HG03460 (cell line): ENCODE data around the gene EHMT1.

Experiments used
- ATAC-seq: cut with Tn5 transposase; IDR thresholded peaks from one replicate; pipeline ENCODE4 v1.9.1; 2021; ENCODE audit not compliant: unreplicated experiment

EHMT1 gene

DNA sequence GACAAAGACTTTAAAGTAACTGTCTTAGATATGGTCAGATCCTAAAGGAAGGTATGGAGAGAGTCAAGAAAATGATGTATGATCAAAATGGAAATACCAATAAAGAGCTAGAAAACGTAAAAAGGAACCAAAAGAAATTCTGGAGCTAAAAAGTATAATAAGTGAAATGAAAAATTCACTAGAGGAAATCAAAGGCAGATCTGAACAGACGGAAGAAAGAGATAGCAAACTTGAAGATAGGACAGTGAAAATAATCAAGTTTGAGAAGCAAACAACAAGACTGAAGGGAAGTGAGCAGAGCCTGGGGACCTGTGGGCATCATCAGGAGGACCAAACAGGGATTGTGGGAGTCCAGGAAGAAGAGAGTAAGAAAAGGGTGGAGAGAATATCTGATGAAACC lies 115.4 kb downstream of the EHMT1 start:
- ATAC-seq = no peak

DNA sequence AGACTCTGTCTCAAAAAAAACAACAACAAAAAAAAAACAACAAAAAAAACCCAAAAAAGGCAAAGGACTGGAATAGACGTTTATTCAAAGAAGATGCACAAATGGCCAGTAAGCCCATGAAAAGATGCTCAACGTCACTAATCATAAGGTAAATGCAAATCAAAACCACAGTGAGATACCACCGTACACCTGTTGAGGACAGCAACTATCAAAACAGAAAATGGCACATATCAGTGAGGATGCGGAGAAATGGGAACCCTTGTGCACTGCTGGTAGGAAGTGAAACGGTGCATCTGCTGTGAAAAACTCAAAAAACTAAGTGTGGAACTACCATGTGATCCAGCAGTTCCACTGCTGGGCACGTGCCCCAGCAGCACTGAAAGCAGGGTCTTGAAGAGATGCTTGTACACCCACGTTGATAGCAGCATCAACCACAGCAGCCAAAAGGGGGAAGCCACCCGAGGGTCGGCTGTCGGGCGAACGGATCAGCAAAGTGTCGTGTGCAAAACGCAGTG lies 119.4 kb downstream of the EHMT1 start:
- ATAC-seq = peak; percentile 85

DNA sequence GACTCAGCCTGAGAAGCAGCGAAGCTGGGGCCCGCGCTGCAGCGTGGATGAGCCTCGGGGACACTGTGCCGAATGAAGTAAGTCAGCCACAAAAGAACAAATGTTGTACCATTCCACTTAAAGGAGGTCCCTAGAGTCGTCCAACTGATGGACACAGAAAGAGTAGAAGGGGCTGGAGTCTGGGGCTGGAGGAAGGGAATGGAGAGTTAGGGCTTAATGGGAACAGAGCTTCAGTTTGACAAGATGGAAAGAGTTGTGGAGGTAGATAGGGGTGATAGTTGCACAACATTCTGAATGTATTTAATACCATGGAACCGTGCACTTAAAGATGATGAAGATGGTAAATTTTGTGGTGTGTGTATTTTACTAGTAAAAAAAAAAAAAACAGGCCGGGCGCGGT lies 119.9 kb downstream of the EHMT1 start:
- no peak for ATAC-seq

DNA sequence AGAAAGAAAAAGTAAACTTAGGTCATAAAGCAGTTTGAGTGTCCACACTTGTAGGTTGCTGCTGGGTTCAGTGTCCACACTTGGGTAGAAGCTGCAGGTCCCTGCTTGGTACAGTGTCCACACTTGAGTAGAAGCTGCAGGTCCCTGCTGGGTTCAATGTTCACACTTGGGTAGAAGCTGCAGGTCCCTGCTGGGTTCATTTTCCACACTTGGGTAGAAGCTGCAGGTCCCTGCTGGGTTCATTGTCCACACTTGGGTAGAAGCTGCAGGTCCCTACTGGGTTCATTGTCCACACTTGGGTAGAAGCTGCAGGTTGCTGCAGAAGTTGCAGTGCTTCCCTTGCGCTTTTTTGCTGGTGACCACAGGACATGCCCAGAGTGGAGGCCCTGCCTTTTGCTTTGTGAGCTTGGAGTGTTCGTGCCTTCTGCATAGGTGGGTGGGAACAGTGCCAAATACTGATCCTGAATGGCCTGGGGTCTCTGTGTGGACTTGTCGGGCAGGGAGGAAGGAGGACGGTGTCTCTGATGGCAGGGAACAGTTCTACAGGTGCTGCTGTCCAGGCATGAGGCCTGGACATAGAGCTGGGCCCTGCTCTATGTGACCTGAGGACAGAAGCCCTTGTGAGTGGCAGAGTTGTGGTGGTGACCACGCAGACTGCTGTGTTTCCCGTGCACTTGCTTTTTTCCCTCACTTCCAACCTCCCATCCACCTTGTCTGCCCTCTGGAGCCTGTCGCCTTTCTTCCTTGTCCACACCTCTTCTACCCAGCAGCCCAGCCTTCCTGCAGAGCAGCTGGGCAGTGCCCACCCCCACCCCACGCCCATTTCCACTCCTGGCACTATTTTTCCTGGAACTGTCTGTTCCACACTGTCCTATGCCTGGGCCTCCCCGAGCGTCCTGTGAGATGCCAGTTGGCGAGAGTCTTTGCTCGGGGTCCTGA lies 120.8 kb downstream of the EHMT1 start:
- ATAC-seq = no peak

DNA sequence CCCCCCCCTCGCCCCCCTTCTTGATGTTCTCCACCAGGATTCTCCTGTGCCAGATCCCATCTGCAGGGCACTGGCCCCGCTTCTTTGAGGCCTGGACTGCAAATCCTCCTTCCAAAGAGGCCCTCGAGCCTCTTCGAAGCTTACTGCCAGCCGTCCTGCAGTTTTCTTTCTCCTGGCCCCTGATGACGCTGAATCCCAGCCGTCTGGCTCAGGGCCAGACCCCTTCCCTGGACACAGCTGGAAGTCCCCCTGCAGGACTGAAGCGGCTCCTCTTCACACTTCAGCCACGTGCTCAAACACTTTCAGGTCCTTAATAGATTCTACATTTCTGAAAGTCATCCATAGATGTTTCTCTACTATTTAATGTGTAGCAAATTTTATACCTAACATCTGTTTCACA lies 121.5 kb downstream of the EHMT1 start:
- no peak for ATAC-seq

DNA sequence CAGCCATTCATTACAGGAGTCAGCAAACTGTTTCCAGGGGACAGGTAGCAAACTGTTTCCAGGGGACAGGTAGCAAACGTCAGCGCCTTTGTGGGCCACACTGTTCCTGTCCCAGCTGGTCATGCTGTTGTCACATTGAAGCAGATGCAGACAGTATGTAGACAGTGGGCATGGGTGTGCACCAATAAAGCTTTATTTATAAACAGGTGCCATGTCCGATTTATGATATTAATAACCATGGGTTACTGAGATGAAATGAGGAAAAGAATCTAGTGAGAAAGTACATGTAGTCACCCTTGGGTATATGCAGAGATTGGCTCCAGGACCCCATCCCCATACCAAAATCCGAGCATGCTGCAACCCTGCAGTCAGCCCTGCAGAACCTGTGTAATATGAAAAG lies 122.5 kb downstream of the EHMT1 start:
- no peak for ATAC-seq

DNA sequence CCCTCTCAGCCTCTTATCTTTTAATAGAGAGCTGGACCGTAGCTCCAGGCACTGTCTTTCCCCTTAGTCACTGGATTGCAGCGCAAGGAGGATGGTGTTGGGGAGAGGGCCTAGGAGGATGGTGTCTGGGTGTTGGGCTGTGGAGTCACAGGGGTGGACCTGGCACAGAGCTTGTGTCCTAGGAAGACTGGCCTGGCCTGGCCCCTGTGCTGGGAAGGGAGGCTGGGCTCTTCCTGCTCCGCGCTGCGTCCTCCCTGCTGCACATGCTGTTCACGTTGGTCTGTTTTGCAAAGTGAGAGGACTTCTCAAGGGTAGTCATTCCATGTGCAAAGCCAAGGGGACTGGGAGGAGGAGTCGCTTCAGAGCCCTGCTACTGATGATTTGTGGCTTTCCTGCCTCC lies 123.9 kb downstream of the EHMT1 start:
- no peak for ATAC-seq

DNA sequence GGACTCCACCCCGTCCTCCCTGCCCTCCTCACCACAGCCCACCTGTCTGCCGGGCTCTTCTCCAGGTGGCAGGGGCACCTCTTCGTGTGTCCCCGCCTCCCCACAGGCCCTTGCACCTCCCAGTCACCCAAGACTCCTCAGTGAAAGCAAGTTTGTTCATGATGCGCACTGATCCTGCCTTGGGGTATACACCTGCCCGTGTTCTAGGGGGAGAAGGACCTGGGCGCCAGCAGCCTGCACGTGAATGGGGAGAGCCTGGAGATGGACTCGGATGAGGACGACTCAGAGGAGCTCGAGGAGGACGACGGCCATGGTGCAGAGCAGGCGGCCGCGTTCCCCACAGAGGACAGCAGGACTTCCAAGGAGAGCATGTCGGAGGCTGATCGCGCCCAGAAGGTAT lies 124.9 kb downstream of the EHMT1 start:
- ATAC-seq = no peak

DNA sequence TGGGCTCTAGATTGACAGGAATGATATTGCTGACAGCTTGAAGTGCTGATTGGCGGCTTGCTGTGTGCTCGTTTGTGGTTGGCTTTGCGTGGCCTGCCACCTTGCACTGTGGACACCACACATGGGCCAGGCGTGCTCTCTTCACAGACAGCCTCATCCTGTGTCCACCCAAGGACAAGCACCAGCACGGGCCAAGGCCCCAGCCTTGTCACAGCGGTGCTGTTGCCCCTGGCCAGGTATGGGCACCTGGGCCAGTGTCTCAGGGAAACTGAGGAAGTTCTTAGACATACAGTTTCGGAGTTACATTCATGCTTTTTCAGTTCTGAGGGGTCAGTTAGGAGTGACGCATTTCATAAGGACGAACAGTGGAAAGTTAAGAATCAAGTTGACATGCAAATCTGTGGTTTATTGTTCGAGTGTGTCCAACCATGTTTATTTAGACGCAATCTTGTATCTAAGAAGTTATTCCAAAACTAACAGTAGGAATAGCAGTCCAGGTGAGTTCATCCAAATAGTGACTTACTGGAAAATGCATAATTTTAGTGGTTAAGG lies 125.9 kb downstream of the EHMT1 start:
- ATAC-seq = peak; percentile 39

DNA sequence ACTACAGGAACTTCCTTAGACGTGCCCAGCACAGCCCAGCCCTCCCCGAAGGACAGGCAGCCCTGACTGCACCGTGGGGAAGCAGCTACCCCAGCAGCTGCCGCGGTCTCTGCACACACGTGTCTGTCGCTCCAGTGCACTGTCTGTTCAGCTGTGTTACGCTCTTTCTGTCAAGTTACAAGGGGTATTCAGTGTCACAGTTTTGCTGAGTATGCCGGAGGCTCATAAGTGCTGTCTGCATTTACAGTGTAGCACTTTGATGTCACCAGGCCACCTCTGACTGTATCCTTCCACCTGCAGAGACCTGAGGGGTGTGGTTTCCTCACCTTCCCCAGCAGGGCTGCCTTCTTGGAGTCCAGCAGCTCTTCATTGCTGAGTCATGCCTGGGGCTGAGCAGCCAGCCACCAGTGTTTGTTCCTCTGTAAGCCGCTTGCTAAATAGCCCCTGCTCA lies 126.8 kb downstream of the EHMT1 start:
- ATAC-seq = peak; percentile 70

DNA sequence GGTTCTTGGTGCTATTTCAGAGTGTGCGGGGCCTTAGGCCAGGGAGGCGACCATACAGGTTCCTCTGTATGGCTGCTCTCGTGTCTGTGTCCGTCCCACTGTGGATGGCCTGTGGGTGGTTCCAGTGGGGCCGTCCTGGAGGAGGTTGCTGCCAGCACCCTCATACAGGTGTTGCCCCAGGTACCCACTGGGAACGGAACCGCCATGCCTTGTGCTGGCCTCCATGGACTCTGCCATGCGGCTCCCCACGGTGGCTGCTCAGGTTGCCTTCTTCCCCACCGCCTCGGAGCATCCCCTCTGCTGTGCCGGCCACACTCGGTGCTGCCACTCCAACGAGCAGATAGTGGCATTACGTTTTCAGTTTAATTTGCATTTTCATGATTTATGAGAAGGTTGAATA lies 129.5 kb downstream of the EHMT1 start:
- ATAC-seq = no peak

DNA sequence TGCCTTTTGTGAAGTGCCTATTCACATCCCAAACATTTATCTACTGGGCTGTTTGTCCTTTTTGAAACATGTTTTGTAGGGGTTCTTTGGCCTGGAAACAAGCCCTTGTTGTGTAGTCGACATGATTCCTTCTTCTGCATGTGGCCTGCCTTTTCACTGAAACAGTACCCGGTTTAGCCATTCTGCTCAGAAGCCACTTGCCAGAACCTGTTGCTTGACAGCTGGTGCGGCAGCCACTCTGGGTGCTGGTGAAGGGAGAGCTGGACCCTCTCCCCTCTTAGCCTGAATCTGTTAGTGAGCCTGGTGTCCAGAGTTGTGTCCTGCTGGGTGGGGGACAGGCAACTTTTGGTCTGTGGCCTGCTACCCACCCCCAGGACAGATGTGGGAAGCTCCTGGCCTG lies 129.9 kb downstream of the EHMT1 start:
- no peak for ATAC-seq

DNA sequence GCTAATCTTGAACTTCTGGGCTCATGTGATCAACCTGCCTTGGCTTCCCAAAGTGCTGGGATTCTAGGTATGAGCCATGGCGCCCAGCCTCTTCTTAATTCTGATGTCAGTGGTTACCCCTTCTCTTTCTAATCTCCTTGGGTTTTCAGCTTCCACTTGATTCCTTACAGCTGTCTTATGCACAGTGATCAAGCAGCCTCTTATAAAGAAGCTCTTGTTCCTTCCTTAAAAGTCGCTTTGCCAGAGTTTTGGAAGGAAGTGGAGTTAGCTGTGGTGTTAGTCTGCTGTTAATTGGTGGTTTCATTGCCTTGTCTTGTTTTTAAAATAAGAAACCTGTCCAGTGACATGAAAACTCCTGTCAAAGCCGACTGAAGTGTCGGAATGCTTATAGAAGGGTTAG lies 130.7 kb downstream of the EHMT1 start:
- ATAC-seq = no peak

DNA sequence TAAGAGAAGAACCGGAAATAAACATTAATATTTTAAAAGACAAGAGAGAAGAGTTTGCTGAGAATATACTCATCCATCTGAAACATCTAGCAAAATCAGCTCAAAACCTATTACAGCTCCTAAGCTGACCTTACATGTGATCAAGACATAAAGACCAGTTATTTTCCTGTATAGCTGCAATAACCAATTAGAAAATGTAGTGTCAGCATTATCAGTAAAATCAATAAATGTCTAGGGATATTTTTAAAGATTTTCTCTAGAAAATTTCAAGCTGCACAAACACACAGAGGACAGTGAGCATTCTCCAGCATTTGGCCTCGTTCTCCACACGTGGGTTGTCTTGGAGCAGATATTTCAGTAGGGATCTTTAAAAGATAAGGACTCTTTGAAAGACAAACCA lies 131.2 kb downstream of the EHMT1 start:
- ATAC-seq = no peak

DNA sequence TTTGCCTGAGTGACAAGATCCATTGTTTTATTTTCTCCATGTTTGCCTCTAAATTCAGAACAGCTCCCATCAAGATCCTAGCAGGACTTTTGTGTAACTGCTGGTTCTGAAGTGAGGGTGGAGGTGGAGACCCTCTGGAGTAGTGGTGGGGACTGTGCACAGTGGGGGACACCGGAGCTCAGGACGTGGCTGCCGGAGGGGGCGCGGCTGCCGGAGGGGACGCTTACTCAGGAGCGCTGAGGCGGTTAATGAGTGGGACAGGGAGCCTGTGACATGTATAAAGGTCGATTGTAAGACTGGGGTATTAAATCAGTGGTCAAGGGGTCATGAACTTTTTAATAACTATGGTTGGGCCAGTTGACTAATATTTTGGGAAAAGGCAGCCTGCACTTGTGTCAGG lies 131.8 kb downstream of the EHMT1 start:
- ATAC-seq = no peak

DNA sequence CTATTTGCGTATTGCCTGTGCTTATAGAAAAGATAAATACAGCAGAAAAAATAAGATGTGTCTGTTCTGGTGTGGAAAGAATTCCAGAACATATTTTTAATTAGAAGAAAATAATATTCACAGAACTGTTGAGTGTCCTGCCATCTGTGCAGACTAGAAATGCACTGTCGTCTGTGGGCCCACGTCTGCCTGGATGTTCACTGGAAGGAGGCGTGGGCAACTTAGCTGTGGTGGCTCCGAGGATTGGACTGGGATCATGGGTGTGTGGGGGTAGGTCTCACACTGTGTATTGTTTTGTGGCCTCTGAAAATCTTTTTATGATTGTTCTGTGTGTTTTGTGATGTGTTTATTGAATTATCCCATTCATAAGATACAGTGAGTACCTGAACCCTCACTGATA lies 132.8 kb downstream of the EHMT1 start:
- no peak for ATAC-seq

DNA sequence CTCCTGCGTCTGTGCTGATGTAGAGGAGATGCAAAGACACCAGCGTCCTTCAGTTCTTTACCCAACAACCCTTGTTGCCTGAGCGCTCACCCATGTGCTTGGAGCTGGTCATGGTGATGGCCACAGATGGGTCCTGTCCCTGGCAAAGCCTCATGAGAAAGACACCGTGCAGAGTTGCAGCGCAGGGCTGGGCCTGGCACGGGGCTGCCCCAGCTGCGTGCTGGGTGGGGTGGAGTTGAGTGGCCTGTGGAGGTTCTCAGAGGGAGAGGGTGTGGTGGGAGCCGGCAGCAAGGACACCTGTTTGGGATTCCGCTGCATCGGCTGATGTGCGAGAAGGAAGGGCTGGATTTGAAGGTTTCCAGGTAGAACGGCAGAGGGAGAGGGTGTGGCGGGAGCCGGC lies 133.6 kb downstream of the EHMT1 start:
- ATAC-seq = no peak

DNA sequence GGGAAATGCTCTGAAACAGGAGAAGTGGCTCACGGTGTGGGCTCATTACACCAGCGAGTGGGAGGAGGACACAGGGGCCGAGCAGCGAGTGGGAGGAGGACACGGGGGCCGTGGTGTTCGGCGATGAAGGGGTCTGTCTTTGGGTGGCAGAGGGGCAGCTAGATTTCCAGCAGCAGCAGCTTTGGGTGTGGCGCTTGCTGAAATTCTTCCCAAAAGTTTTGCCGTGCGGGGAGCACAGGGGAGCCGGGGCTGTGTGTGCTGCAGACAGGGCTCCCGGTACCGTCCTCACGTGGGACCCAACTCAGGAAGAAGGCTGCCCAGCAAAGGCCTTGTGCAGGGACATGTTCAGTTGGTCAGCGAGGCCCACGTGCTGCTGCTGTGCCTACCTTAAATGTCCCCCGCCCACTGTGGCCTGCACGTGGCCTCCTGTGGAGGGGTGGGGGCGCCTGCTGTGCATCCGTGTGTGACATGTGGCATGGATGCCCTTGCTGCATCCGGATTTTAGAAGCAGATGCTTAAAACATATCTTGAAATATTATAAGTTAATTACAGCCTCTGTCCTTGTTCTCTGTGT lies 134.5 kb downstream of the EHMT1 start:
- no peak for ATAC-seq

DNA sequence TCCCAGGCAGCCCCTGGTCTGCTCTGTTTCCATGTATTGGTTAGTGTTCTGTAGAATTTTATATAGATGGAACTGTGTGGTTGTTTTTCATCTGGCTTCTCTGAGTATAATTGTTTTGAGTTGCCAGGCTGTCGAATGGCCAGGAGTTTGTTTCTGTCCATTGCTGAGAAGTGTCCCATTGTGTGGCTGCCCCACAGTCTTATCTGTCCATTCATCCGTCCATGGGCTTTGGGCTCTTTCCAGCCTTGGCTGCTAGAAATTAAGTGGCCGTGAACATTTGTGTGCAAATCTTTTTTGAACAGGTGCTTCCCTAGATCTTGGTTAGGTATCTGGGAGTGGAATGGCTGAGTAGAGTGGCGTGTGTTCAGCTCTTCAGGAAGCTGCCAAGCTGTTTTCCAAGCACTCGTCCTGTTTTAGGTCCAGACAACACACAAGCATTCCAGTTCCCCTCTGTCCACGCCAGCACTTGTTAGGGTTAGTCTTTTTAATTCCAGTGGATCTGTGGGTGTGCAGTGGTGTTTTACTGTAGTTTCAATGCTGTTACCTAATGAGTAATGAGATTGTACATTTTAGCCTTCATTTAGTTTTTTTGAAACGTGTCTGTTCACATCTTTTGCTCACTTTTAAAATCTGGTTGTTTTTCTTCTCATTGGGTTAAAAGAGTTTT lies 136.6 kb downstream of the EHMT1 start:
- ATAC-seq = no peak

DNA sequence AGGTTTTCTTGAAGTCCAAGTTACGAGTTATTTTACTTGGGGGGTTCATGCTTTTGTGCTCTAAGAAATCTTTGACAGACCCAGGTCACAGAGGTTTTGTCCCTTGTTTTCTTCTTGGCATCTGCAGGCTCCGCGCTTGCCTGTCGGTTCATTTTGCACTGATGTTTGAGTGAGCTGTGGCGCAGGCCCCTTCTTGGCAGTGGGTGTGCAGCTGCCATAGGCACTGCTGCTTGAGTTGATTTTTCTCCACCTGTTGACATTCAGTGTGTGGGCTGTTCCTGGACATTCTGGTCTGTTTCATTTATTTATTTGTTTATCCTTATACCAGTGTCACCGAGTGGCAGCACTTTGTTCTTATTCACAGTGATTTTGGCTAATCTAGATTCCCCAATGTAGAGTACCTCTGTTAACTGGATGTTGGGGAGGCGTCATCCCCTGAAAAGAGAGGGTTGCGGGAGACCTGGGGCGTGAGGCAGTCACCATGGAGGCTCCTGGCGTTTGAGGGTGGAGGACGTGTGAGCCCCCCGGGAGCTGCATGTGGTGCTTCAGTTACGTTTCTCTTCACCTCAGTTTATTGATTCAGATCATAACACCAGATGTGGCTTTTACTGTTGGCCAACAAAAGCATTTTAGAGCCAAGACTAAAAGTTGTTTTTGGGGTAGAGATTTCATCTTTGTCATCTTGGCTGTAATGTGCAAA lies 137.4 kb downstream of the EHMT1 start:
- no peak for ATAC-seq

DNA sequence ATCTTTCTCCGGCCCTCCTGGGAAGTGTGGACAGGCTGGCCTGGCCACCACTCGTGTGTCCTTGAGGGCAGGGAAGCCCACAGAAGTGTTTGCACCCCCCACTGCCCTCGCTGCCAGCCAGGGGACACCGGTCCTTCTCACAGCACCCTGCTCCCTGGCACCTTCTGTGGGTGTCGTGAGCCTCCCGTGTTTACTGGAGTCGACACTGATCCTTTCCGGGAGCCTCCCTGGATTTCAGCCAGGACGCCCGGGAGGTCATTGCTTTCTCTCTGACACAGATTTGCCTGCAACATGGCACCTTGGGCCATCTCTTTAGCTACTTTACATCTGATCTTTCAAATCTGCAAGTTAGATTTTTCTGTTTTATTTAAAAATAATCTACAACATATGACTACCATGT lies 138.3 kb downstream of the EHMT1 start:
- ATAC-seq = no peak
